Left lobe of liver (tissue), 2 donors: ENCODE results near the gene TIGD1. TPM values are rescaled to one million over a fixed set of nuclear protein-coding genes. Genes with fewer than 3 reads are reported as not detected.
"Not testable (repeated sequence)": the region's sequence is repeated elsewhere in the genome, so short reads cannot be mapped to it uniquely, and the experiment has no call there.

Source experiments
- ATAC-seq: fragments of 200-7000 bp; cut with Tn5 transposase; one replicate; pipeline ENCODE4 v1.9.1; 2020; ENCODE audit warnings: mild to moderate bottlenecking, moderate library complexity
- DNase-seq: peaks from one replicate; pipeline ENCODE4 v3.0.0-alpha.2; 2020; ENCODE audit warnings: low spot score
- total RNA-seq: library from RNA; stranded (reverse); gene quantifications from one replicate; pipeline ENCODE4 v1.2.1, GENCODE V29; 2021
- donor health status: DM: no; HTN: no; CAD: no; lungs with moderate emphysema.
- donor health status: DM: no; HTN: yes; CAD: no.

Gene TIGD1
- total RNA-seq, 1 donor from 2014 or later: 1.3 TPM

GRCh38 chr2:232540441-232541041, 9.8 kb downstream of the TIGD1 start:
- no peak for ATAC-seq
- DNase-seq: no peak

- no peak for ATAC-seq
- DNase-seq: no peak
Measured at GRCh38 chr2:232539298-232540231, 10.8 kb downstream of the TIGD1 start, which contains the start of gene CHRNG. CHRNG (plus strand) TSS chr2:232539692; CDS start chr2:232539748, 56 bp downstream.

- ATAC-seq (peak; percentile 33), DNase-seq (no peak)
Measured at GRCh38 chr2:232538671-232539070, 11.7 kb downstream of the TIGD1 start.

GRCh38 chr2:232537499-232537898, 12.9 kb downstream of the TIGD1 start:
- peak; percentile 65 for DNase-seq
- peak; percentile 78 for ATAC-seq

GRCh38 chr2:232537079-232537478, 13.3 kb downstream of the TIGD1 start:
- DNase-seq: no peak
- no peak for ATAC-seq

DNA sequence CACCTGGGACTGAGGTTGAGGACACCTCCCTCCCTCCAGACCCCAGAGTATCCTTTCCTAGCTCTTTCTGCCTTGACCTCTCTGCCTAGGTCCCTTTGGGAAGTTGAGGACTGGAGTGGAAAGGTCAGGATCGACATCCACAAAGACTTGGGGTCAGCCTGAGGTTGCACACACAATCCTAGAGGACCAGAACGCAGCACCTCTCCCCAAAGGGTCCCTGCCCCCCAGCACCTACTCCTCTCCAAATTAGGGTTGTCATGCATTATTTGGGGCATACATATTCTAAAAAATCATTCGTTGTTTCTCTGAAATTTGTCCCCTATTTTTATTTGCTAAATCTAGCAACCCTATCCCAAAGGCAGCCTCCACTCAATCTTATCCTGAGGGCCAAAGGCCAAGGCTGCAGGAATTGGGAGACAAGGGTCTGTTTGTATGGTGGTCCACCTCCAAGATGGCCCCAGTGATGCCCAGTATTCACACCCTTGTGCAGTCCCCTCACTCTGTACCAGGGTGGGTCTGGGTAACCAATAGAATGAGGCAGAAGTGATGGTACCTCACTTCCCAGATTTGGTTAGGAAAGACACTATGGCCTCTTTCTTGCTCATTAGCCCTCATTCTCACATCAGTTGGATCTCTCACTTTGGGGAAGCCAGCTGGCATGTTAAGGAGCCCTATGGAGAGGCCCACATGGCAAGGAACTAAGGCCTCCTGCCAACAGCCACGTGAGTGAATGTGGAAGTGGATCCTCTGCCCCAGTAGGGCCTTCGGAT, 14.4 kb downstream of the TIGD1 start:
- DNase-seq (no peak), ATAC-seq (no peak)

- DNase-seq (no peak), ATAC-seq (no peak)
Measured at GRCh38 chr2:232534940-232535651, 15.3 kb downstream of the TIGD1 start.

GRCh38 chr2:232533944-232534710, 16.2 kb downstream of the TIGD1 start:
- ATAC-seq (no peak), DNase-seq (no peak)

DNA sequence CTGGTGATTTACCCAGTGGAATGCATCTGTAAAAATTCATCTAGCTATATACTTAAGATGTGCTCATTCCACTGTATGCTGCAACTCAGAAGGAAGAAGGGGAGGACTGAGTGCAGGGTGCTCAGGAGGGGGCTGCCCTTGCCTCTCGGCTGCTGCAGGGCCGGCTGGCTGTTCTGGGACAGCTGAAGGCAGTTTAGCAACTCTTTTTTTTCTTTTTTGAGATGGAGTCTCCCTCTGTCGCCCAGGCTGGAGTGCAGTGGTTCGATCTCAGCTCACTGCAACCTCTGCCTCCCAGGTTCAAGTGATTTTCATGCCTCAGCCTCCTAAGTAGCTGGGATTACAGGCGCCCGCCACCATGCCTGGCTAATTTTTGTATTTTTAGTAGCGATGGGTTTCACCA, 17.5 kb downstream of the TIGD1 start:
- not testable (repeated sequence) for ATAC-seq

DNA sequence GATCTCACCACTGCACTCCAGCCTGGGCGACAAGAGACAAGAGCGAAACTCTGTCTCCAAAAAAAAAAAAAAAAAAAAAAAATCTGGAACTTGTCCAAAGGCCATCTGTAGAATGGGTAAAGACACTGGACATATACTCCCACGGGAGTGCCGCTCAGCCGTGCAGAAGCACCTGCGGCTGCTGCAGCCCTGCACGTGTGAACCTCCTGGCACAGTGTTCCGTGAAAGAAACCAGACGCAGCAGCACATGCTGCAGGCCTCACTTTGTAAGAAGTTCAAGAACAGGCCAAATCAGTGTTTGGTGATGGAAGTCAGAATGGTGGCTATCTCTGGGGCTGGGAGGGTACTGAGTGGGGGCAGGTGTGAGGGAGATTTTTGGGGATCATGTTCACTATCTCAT, 17.9 kb downstream of the TIGD1 start:
- no peak for ATAC-seq
- no peak for DNase-seq

More for the DNA sequence above, 17.5 kb downstream of the TIGD1 start:
- not testable (repeated sequence) for DNase-seq

DNA sequence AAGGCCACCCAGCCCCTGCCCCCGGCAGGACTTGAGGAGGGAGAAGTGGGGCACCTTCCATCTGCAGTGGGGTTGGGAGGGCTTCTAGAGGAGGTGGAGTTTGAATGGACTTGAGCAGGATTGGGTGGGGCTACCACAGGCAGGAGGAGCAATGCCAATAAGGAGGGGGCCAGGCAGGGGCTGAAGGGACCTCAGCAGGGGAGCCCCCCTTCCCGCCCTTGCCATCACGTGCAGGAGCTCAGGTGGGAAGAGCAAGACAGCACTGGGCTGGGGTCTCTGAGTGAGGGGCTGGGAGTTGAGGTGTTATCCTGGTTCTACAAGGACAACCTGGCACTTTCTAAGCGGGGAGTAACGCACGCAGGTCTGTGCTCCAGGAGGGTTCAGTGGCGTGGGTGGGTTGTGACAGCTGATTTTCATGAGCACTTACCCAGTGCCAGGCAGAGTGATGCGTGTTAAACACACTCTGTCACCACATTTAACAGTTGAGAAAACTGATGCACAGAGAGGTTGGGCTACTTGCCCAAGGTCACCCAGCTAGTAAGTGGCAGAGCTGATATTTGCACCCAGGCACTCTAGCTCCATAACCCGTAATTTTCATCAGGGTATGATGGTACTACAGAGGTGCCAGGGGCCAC, 19.6 kb downstream of the TIGD1 start:
- DNase-seq (no peak), ATAC-seq (no peak)

GRCh38 chr2:232529806-232530547, 20.4 kb downstream of the TIGD1 start:
- ATAC-seq: no peak
- no peak for DNase-seq

- ATAC-seq: no peak
- DNase-seq: no peak
Measured at GRCh38 chr2:232528746-232529460, 21.5 kb downstream of the TIGD1 start.

DNA sequence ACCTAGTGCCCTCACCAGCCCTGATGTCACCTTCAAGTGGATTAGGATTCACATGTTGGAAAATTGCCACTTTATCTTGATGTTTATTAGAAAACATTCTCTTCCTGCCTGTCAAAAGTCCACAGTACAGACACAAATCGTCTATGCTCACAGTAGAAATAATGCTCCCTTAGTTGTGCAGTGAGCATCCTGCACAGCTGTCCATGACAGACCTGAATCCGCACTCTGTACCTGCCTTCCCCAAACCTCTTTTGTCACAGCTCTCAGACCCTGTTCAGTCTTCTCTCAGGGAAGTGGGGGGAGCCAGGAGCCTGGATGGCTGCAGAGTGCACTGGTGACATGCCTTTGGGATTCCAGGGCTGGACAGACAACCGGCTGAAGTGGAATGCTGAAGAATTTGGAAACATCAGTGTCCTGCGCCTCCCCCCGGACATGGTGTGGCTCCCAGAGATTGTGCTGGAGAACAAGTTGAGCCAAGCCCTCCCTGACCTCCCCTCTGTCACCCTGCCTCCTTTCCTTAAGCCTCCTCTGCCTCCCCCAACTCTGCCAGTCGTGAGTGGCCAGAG, 22.4 kb downstream of the TIGD1 start:
- no peak for ATAC-seq

GRCh38 chr2:232526372-232526941, 23.9 kb downstream of the TIGD1 start:
- DNase-seq (no peak), ATAC-seq (no peak)

More for the DNA sequence above, 22.4 kb downstream of the TIGD1 start:
- no peak for DNase-seq

DNA sequence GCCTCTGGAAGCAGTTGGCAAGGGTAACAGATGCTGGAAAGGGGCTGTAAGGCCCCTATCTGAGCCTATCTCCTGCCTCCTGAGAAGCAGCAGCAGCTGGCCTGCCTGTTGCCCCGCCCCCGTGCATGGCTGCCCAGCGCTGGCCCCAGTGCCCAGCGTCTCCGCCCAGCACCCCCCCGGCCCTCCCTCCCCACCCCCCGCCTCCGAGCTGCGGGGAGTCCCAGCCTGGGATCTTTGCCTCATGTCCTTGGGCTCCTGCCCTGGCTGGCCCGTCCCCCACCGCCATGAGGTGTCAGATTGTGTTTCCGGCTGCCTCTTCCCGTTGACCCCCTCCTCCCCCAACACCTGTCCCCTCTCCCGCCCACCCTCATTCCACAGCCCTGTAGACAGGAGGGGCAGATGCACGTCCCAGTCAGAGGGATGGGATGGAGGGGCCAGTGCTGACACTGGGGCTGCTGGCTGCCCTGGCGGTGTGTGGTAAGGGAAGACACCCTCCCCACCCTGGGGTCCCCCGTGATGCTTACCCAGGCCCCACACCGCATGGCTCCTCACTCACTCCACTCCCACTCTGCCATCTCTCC, 24.5 kb downstream of the TIGD1 start, which contains the start of gene CHRND:
Gene CHRND (plus strand): TSS at position 370 of the 581 bp plus-strand sequence. CDS start 56 bp downstream, at position 426.
- DNase-seq (no peak), ATAC-seq (no peak)

- ATAC-seq (no peak), DNase-seq (no peak)
Measured at GRCh38 chr2:232525199-232525598, 25.2 kb downstream of the TIGD1 start.
